Activated naive CD4-positive, alpha-beta T cell treated with anti-CD3 and anti-CD28 coated beads for 36 hours (primary cell): Measurements from ENCODE around the gene LRRC18. TPM values are rescaled to one million over a fixed set of nuclear protein-coding genes. Genes with fewer than 3 reads are reported as not detected.

ENCODE experiments used
- CTCF ChIA-PET: fragments of 350-600 bp; sonication (Branson Sonifier 250); formaldehyde crosslinking; loops from one replicate; lab custom pipeline; 2021; ENCODE audit warnings: antibody characterized with exemption; lab: Charles Lee
- DNase-seq: peaks from one replicate; pipeline ENCODE4 v3.0.0-alpha.2; 2020
- H3K27ac Mint-ChIP-seq: one replicate; pipeline ENCODE4 v1.8.0; 2021; ENCODE audit warnings: mild to moderate bottlenecking, mixed read lengths
- H3K27me3 Mint-ChIP-seq: one replicate; pipeline ENCODE4 v1.8.0; 2021; ENCODE audit warnings: low read depth, mixed read lengths
- H3K36me3 Mint-ChIP-seq: one replicate; pipeline ENCODE4 v1.8.0; 2021; ENCODE audit warnings: low read depth, mixed read lengths
- H3K4me1 Mint-ChIP-seq: one replicate; pipeline ENCODE4 v1.8.0; 2021; ENCODE audit warnings: low read depth, mixed read lengths
- H3K4me3 Mint-ChIP-seq: one replicate; pipeline ENCODE4 v1.8.0; 2021; ENCODE audit warnings: mild to moderate bottlenecking, moderate library complexity, mixed read lengths
- H3K9me3 Mint-ChIP-seq: one replicate; pipeline ENCODE4 v1.8.0; 2021; ENCODE audit warnings: mixed read lengths
- intact Hi-C: fragments of 100-400 bp; cut with micrococcal nuclease; formaldehyde crosslinking; loops from one replicate; pipeline ENCODE4 v1.15.1; 2023
- total RNA-seq, 2 experiments: library from RNA; stranded (reverse); gene quantifications; one replicate each; pipeline ENCODE4 v1.2.3, GENCODE V29; 2021

LRRC18 gene
- total RNA-seq, 2 experiments from 2014 or later, result not detected

DNA sequence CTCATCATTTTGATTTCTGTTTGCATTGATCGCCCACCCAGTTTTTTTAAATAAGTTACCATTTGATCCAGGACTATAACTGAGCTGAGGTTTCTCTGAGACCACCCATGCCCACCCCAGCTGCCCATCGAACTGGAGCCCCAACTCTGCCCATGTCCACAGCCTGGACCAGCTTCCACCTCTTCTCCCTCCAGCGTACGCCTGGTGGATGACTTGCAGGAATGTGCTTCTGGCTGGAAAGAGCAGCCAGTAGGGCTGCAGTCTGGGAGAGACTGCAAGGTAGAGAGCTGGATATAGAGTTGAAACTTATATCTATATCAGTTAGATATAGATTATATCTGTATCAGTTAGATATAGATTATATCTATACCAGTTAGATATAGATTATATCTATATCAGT is 25.8 kb upstream of the LRRC18 start:
- CTCF ChIA-PET, result no interaction called here

DNA sequence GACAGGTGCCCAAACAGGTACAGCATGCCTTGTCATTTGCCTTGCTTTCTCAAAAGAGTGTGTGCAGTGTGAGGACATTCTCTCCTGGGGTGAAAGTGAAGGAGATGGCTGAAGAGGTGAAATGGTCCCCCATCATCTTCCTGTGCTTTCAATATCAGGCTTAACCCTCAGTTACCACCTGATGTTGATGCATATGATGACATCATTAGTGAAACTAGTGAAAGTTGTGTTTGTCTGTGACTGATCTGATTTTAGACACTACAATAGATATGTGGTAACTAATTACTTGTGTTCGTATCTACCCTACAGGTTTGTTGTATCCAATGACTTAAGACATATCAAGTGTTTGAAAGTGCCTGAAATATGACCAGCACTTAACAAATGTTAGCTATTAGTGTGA is 24.4 kb upstream of the LRRC18 start:
- Mint-ChIP-seq H3K27ac (no peak overlapping the region), H3K9me3 (no peaks in the 10 kb centered on the region), H3K27me3 (no peaks in the 10 kb centered on the region), H3K4me1 (no peaks in the 10 kb centered on the region), H3K36me3 (no peaks in the 10 kb centered on the region), H3K4me3 (no peak overlapping the region)
- intact Hi-C loops, result no loop called here
- CTCF ChIA-PET, result no interaction called here
- no peak for DNase-seq

More for the DNA sequence above, 25.8 kb upstream of the LRRC18 start:
- no peaks in the 10 kb centered on the region for H3K4me1 Mint-ChIP-seq
- no peaks in the 10 kb centered on the region for H3K9me3 Mint-ChIP-seq
- intact Hi-C loops, result no loop called here
- no peaks in the 10 kb centered on the region for H3K27me3 Mint-ChIP-seq
- no peak overlapping the region for H3K4me3 Mint-ChIP-seq
- DNase-seq, result no peak
- no peaks in the 10 kb centered on the region for H3K36me3 Mint-ChIP-seq
- H3K27ac Mint-ChIP-seq, result no peak overlapping the region

DNA sequence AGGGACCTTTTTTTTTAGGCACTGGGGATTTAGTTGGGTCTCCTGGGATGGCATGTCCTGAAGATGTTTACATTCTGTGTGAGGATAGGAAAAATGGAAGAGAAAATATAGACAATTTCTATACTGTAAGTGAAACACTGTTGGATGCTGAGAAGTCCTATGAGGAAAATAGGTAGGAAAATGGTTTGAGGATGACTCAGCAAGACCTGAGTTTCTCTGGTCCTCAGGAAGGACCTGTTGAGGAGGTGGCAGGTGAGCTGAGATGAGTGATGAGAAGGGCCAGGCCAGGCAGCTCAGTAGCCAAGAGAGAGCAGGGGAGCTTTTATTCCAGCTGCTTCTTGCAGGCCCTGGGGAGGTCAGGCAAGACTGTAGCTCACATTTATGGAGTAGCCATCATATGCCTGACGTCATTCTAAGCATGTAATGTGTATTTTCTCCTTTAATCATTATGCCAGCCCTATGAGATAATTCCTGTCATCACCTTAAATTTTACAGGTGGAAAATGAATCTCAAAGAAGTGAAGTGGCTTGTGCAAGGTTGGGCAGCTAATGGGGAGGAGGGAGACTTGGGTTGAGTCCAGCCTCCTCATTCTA is 19.1 kb upstream of the LRRC18 start:
- CTCF ChIA-PET, result no interaction called here
- H3K9me3 Mint-ChIP-seq, result no peaks in the 10 kb centered on the region
- no peaks in the 10 kb centered on the region for H3K4me1 Mint-ChIP-seq
- no peaks in the 10 kb centered on the region for H3K36me3 Mint-ChIP-seq
- H3K4me3 Mint-ChIP-seq, result no peak overlapping the region
- intact Hi-C loops, result no loop called here
- H3K27me3 Mint-ChIP-seq, result peaks cover 3% of the 10 kb centered on the region
- no peak overlapping the region for H3K27ac Mint-ChIP-seq
- no peak for DNase-seq

DNA sequence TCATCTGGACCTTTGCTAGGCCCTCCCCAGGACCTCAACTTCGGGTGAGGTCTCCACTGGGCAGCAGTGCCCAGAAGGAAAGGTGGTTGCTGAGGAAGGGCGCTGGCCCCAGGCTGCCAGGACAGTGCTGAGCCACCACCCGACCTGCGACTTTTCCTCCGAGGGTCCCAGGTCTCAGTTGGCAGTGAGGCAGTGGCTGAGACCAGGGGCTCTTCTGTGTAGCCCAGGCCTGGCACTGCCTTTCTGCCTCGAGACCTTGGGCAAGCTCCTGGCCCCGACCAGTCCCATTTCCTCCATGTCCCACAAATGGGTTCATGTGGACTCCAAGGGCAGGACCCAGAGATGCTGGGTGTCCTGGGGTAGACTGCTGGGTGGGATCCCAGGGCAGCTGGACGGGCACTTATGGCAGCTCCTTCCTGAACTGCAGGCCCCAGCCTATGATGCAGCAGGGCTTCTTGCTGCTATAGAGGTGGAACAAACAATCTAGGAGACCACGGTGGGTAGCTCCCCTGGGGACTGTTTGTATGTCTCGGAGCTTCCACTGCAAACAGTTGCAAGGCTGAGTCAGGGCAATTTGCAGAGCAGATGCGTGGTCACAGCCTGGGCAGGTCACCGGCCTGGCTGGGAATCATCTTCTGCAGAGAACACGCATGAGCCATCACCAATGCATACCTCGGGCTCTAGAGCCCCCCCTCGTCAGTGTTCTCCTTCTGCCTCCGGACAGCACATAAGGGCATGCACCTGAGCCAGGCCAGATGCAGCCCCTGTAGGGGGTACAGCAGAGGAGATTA is 17.9 kb upstream of the LRRC18 start:
- no peak overlapping the region for H3K27ac Mint-ChIP-seq
- CTCF ChIA-PET, result no interaction called here
- H3K4me3 Mint-ChIP-seq, result no peak overlapping the region
- H3K4me1 Mint-ChIP-seq, result no peaks in the 10 kb centered on the region
- no peaks in the 10 kb centered on the region for H3K9me3 Mint-ChIP-seq
- peaks cover 3% of the 10 kb centered on the region for H3K27me3 Mint-ChIP-seq
- intact Hi-C loops, result no loop called here
- no peaks in the 10 kb centered on the region for H3K36me3 Mint-ChIP-seq
- DNase-seq, result no peak

DNA sequence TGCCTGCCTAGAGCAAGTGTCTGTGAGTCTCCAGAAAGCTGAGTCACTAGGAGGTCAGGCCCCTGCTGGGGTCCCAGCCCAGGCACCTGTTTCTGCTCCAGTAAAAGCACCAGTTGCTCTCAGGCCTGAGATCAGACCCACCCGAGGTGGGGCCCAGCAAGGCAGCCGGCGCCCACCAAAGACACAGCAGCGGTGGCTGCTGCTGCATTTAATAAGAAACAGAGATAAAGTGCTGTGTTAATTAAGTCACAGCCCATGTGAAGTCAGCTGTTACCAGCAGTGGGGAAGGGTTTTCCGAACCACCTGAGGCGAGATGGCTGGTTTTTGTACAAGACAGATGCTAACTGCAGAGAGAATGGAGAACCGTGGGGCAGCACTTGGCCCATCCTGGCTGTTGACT is 12.1 kb upstream of the LRRC18 start:
- Mint-ChIP-seq H3K36me3 (no peaks in the 10 kb centered on the region), H3K9me3 (no peaks in the 10 kb centered on the region), H3K27ac (no peak overlapping the region), H3K4me3 (no peak overlapping the region), H3K4me1 (no peaks in the 10 kb centered on the region), H3K27me3 (peaks cover under 1% of the 10 kb centered on the region)
- CTCF ChIA-PET, result no interaction called here
- intact Hi-C loops, result no loop called here
- no peak for DNase-seq

DNA sequence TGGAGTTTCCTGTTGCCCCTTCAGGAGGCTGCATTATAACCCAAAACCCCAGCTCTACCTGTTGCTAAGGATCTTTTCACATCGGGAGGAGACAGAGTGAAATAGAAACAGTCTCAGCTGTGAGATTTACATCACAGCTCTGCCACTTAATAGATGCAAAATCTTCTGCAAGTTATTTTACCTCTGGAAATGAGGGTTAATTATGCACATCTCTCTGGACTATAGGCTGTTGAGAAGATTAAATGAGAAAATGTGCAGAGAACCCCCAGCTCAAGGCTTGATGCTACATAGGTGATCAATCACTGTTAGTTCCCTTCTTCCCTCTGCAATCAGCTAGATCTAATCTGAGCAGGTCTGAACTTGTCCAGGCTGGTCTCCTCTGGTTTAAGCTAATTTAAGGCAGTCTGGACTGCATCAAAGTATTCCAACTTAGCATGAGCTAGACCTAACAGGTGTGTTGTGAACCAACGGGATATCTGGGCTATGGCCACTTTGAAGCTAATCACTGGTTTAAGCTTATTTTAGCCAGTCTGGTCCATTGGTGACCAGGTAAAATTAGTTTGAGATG is 8.9 kb upstream of the LRRC18 start:
- intact Hi-C loops, result no loop called here
- Mint-ChIP-seq H3K27me3 (no peaks in the 10 kb centered on the region), H3K27ac (no peak overlapping the region), H3K4me1 (no peaks in the 10 kb centered on the region), H3K9me3 (no peaks in the 10 kb centered on the region), H3K36me3 (no peaks in the 10 kb centered on the region), H3K4me3 (no peak overlapping the region)
- CTCF ChIA-PET, result interaction anchor here (0.7 kb wide), 1 partner anchor 134 kb away, joined by 3 read pairs; no protein-coding TSS in a partner anchor
- no peak for DNase-seq

DNA sequence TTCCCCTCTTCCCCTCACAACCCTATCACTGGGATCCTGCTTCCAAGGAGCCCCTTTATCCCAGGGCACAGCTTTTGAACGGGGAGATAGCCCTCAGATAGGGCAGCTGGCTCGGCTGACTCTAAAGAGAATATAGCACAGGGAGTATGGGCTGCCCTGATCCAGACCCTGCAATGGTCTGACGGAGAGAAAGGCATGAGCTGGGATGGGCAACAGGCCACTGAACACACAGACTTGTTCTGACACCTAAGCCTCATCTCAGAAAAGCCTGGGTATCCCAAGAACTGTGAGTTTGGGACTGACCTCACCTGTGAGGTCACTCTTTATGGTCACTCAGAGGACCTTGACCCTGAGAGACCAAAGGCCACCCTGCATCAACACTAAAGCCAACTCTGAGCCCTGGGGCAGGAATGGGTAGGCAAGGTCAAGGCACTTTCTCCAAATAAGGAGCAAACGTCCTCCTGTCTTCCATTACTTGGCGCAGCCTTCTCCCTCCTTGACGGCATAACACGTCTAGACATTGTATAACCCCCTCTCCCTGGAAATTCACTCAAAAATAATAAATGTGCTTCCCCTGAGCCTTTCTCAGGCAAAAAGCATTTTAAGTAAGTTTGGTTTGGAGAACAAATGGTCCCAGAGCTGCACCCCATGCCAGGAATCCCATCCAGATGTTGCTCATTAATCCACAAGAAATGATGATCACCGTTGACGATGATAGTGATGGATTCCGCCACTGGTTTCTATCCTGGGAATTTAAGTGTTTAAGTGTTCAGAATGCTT is 8.2 kb upstream of the LRRC18 start:
- CTCF ChIA-PET, result no interaction called here

DNA sequence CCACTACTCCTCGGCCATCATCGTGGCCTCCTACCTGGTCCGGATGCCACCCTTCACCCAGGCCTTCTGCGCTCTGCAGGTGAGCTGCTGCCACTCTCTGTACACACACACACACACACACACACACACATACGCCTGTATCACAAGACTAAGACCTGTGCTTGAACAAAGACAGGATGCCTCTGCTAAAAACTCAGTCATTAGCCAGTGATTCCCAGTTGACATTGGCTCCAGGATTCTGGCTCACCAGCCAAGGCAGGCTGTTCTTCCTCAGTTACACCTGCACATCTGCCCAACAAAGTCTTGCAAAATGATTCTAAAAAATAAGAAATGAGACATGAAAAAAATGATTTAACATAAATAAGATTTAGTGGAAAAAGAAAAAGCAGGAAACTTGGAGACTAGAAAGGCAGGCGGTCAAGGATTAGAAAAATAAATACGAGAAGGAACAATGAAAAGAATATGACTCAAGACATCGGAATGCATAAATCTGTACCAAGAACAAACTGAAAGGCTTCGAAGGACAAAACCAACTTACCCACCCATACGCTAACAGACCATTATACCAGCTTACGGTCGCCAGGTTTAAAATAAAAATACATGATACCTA is 7.4 kb upstream of the LRRC18 start:
- no peaks in the 10 kb centered on the region for H3K4me1 Mint-ChIP-seq
- no peaks in the 10 kb centered on the region for H3K9me3 Mint-ChIP-seq
- H3K4me3 Mint-ChIP-seq, result no peak overlapping the region
- no peaks in the 10 kb centered on the region for H3K27me3 Mint-ChIP-seq
- no peaks in the 10 kb centered on the region for H3K36me3 Mint-ChIP-seq
- intact Hi-C loops, result no loop called here
- no peak overlapping the region for H3K27ac Mint-ChIP-seq
- no peak for DNase-seq
- CTCF ChIA-PET, result no interaction called here

More for the DNA sequence above, 8.2 kb upstream of the LRRC18 start:
- H3K9me3 Mint-ChIP-seq, result no peaks in the 10 kb centered on the region
- no peaks in the 10 kb centered on the region for H3K27me3 Mint-ChIP-seq
- DNase-seq, result no peak
- no peaks in the 10 kb centered on the region for H3K36me3 Mint-ChIP-seq
- no peaks in the 10 kb centered on the region for H3K4me1 Mint-ChIP-seq
- H3K4me3 Mint-ChIP-seq, result no peak overlapping the region
- intact Hi-C loops, result no loop called here
- H3K27ac Mint-ChIP-seq, result no peak overlapping the region

DNA sequence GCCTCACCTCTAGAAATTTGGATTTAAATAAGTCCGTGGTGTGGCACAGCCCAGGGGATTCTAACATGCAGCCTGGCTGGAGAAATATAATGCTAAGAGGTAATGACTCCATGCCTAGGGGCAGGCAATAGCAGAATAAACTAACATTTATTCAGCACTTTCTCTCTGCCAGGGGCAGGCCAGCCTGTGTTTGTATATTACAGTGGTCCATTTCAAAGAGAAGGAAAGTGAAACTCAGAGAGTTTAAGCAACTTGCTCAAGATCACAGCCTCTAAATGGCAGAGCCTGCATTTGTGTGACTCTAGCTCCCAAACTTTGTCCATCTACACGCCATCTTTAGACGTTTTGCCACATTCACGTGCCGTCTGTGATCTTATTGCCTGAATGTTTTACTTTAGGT is 6.7 kb upstream of the LRRC18 start:
- no peaks in the 10 kb centered on the region for H3K27me3 Mint-ChIP-seq
- H3K4me1 Mint-ChIP-seq, result no peaks in the 10 kb centered on the region
- CTCF ChIA-PET, result no interaction called here
- intact Hi-C loops, result no loop called here
- no peak for DNase-seq
- no peaks in the 10 kb centered on the region for H3K36me3 Mint-ChIP-seq
- no peak overlapping the region for H3K4me3 Mint-ChIP-seq
- no peaks in the 10 kb centered on the region for H3K9me3 Mint-ChIP-seq
- H3K27ac Mint-ChIP-seq, result no peak overlapping the region

DNA sequence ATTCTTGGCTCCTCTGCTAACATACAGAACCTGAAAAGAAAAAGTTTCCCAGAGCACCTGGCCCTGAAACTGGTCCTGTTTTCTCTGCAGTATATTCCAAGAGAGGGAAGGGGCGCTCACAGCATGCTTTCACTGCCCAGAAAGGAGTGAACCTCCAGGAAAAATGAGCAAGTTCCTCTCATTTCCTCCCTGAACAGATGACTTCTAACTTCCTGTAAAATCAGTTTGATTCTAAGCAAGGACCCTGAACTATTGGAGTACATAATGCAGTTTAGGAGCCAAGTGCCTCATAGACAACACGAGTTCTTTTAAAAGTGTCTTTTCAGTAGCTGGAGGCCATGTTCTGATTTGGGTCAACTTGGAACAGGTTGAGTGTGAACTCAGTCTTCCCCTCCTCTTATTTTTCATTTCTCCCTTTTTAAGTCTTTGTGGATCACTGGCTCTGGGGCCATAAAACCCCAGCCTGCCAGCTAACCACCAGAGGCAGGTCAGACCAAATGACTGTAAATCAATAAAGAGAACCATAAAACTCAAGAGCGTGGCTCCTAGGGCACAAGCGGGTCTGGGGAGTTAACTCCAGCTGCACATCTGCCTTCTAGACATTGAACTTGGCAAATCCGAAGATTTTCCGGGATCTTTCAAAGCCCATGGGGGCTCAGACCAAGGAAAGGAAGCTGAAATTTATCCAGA is 5.9 kb upstream of the LRRC18 start:
- DNase-seq, result no peak
- CTCF ChIA-PET, result no interaction called here
- H3K27ac Mint-ChIP-seq, result no peak overlapping the region
- no peaks in the 10 kb centered on the region for H3K27me3 Mint-ChIP-seq
- no peaks in the 10 kb centered on the region for H3K36me3 Mint-ChIP-seq
- intact Hi-C loops, result no loop called here
- H3K4me1 Mint-ChIP-seq, result no peaks in the 10 kb centered on the region
- no peak overlapping the region for H3K4me3 Mint-ChIP-seq
- H3K9me3 Mint-ChIP-seq, result no peaks in the 10 kb centered on the region

DNA sequence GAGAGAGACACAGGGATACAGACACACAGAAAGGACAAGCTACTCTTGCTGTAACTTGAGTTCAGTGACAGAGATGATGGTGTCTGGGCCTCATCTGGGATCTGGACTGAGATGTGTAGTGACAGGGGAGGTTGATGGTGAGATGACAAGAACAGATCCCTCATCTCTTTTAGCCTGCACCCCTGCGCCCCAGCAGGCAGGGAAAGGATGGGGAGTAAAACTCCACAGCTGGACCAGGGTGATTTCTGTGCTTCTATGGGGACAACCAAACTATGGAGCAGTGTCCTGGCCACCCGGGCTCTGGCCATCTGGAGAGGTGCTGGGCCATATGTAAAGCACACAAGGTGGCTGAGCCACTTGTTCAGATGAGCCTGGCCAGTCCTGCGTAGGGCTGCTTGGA is 4.5 kb upstream of the LRRC18 start:
- Mint-ChIP-seq H3K36me3 (no peaks in the 10 kb centered on the region), H3K9me3 (no peaks in the 10 kb centered on the region), H3K27ac (no peak overlapping the region), H3K4me1 (no peaks in the 10 kb centered on the region), H3K27me3 (no peaks in the 10 kb centered on the region), H3K4me3 (no peak overlapping the region)
- no peak for DNase-seq
- CTCF ChIA-PET, result no interaction called here
- intact Hi-C loops, result no loop called here

DNA sequence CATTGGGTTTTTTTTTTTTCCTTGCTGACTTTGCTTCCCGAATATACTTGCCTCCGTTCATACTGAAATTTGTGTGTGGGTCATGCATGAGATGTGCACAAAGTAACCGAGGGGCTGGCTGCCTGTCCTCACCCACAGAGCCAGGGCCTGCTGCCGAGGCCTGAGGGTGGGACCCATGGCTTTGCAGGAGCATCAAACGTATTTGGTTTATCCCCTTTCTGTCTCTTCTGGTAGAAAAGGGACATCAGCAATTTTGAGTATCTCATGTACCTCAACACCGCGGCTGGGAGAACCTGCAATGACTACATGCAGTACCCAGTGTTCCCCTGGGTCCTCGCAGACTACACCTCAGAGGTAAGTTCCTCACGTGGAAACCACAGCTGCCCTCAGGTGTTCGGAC is 3.5 kb upstream of the LRRC18 start:
- H3K4me1 Mint-ChIP-seq, result no peaks in the 10 kb centered on the region
- H3K36me3 Mint-ChIP-seq, result no peaks in the 10 kb centered on the region
- intact Hi-C loops, result no loop called here
- no peaks in the 10 kb centered on the region for H3K27me3 Mint-ChIP-seq
- no peaks in the 10 kb centered on the region for H3K9me3 Mint-ChIP-seq
- no peak for DNase-seq
- no peak overlapping the region for H3K4me3 Mint-ChIP-seq
- CTCF ChIA-PET, result no interaction called here
- H3K27ac Mint-ChIP-seq, result no peak overlapping the region
